K562 (cell line): ENCODE results near the gene RNASE8. TPM values are rescaled to one million over a fixed set of nuclear protein-coding genes. Genes with fewer than 3 reads are reported as not detected.
A peak's percentile ranks its signal among the peaks of the same experiment; 100 is the strongest.

Experiments used
- ARNT ChIP-seq, 2 experiments: fragments of 450-650 bp; IDR thresholded peaks; 2 replicates each; pipeline ENCODE4 v1.6.1; 2016; ENCODE audit warnings: mild to moderate bottlenecking in 1 of 2
- HDAC1 ChIP-seq, 2 experiments: fragments of 450-650 bp; IDR thresholded peaks; 2 replicates each; pipeline ENCODE4 v1.6.1; 2016 to 2017; ENCODE audit warnings: inconsistent platforms in 1 of 2, mild to moderate bottlenecking in 1 of 2, moderate library complexity in 1 of 2
- NR2C1 ChIP-seq, 2 experiments: fragments of 450-650 bp; IDR thresholded peaks; 2 replicates each; pipeline ENCODE4 v1.6.1; 2017; ENCODE audit warnings: mild to moderate bottlenecking in 2 of 2, antibody characterized with exemption in 1 of 2, inconsistent platforms in 1 of 2, missing compliant biosample characterization in 1 of 2, missing genetic modification characterization in 1 of 2
- SMARCA5 ChIP-seq: fragments of 450-650 bp; IDR thresholded peaks from 2 replicates; pipeline ENCODE4 v1.6.1; 2016
- TSC22D4 ChIP-seq: fragments of 450-650 bp; IDR thresholded peaks from 2 replicates; pipeline ENCODE4 v1.6.1; 2016; ENCODE audit warnings: missing genetic modification characterization, missing biosample characterization, control low read depth
- ZFP30 ChIP-seq: fragments of 250-450 bp; sonication (Bioruptor Pico); IDR thresholded peaks from 2 replicates; pipeline ENCODE4 v1.8.0; 2022; ENCODE audit warnings: moderate library complexity, mild to moderate bottlenecking, inconsistent platforms, borderline replicate concordance
- polyA plus RNA-seq, 8 experiments: library from polyadenylated mRNA; depleted of rRNA in 4 of 8; stranded (reverse) in 5 of 8; unstranded in 3 of 8; fragments of >200 nt; fragmentation: Nextera tagmentation in 2 of 8; fragmentation: Illumina TruSeq in 1 of 8; extraction: Ambion mirVana in 2 of 8; extraction: Trizol in 1 of 8; gene quantifications; 2 replicates each; pipeline versions ENCODE4 v1.2.1 to v1.2.3, GENCODE V29; 2011 to 2014; ENCODE audit warnings: inconsistent platforms in 1 of 8, missing spikeins in 1 of 8
- total RNA-seq, 7 experiments: library from RNA; depleted of rRNA in 6 of 7; stranded (reverse); fragments of >200 nt in 6 of 7; fragmentation: Illumina TruSeq in 2 of 7; extraction: Trizol in 2 of 7; gene quantifications; 2 replicates each; pipeline versions ENCODE4 v1.2.1 to v1.2.3, GENCODE V29; 2011 to 2021; ENCODE audit warnings: low replicate concordance in 1 of 7
- TF ChIP-seq, protein P1 (sequence below): fragments of 450-650 bp; IDR thresholded peaks from 2 replicates; pipeline ENCODE4 v1.6.1; 2016; ENCODE audit warnings: low read depth
- TF ChIP-seq, protein P2 (sequence below), 2 experiments: IDR thresholded peaks; 2 replicates each; pipeline ENCODE4 v1.6.1; 2011; ENCODE audit warnings: borderline replicate concordance in 1 of 2, control low read depth in 1 of 2, low read depth in 1 of 2, low read length in 1 of 2, mild to moderate bottlenecking in 1 of 2, mixed read lengths in 1 of 2, moderate library complexity in 1 of 2; ENCODE audit not compliant: insufficient read depth in 1 of 2, insufficient read length in 1 of 2, poor library complexity in 1 of 2, severe bottlenecking in 1 of 2; ENCODE audit errors: extremely low read depth in 1 of 2
- TF ChIP-seq, protein P3 (sequence below): sonication (generic); formaldehyde crosslinking; IDR thresholded peaks from 2 replicates; pipeline ENCODE4 v1.8.1; 2023; ENCODE audit warnings: mild to moderate bottlenecking, missing genetic modification reagents
- TF ChIP-seq, protein P4 (sequence below): fragments of 250-450 bp; sonication (Bioruptor Pico); IDR thresholded peaks from 2 replicates; pipeline ENCODE4 v1.5.0; 2021; ENCODE audit warnings: mild to moderate bottlenecking, moderate library complexity

The RNASE8 gene
- total and polyA plus RNA-seq, 9 of the 15 experiments (the other 6 are each of a cell fraction or from before 2014, with no cell fraction given), result not detected

DNA sequence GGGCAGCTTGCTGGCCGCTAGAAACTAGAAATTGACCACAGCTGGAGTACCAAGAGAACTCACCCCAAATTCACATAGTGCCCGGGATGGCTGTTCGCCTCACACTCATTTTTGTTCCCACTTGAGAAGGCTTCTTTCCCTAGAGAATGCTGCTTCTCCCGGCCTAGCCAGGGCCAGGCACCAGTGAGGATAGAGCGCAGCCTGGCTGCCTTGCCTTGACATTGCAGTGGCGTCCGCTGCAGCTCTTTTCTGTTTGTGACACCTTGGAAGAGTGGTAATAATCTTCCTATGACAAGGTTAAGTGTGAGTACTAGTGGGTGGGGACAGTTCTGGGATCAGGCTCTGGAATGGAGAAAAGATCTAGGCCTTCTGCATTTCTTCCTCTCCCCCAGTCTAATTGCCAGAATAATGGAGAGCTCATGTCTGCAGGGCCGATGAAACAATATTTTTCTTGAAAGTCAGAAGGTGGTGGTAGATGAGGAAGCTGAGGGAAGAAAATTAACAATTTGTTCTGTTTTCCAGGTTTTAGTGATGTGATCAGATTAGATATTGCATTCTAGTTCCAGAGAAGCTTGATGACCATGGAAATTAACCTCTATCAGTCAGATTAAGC lies 46.9 kb downstream of the RNASE8 start (continued):
- TF ChIP-seq, protein P1, sequence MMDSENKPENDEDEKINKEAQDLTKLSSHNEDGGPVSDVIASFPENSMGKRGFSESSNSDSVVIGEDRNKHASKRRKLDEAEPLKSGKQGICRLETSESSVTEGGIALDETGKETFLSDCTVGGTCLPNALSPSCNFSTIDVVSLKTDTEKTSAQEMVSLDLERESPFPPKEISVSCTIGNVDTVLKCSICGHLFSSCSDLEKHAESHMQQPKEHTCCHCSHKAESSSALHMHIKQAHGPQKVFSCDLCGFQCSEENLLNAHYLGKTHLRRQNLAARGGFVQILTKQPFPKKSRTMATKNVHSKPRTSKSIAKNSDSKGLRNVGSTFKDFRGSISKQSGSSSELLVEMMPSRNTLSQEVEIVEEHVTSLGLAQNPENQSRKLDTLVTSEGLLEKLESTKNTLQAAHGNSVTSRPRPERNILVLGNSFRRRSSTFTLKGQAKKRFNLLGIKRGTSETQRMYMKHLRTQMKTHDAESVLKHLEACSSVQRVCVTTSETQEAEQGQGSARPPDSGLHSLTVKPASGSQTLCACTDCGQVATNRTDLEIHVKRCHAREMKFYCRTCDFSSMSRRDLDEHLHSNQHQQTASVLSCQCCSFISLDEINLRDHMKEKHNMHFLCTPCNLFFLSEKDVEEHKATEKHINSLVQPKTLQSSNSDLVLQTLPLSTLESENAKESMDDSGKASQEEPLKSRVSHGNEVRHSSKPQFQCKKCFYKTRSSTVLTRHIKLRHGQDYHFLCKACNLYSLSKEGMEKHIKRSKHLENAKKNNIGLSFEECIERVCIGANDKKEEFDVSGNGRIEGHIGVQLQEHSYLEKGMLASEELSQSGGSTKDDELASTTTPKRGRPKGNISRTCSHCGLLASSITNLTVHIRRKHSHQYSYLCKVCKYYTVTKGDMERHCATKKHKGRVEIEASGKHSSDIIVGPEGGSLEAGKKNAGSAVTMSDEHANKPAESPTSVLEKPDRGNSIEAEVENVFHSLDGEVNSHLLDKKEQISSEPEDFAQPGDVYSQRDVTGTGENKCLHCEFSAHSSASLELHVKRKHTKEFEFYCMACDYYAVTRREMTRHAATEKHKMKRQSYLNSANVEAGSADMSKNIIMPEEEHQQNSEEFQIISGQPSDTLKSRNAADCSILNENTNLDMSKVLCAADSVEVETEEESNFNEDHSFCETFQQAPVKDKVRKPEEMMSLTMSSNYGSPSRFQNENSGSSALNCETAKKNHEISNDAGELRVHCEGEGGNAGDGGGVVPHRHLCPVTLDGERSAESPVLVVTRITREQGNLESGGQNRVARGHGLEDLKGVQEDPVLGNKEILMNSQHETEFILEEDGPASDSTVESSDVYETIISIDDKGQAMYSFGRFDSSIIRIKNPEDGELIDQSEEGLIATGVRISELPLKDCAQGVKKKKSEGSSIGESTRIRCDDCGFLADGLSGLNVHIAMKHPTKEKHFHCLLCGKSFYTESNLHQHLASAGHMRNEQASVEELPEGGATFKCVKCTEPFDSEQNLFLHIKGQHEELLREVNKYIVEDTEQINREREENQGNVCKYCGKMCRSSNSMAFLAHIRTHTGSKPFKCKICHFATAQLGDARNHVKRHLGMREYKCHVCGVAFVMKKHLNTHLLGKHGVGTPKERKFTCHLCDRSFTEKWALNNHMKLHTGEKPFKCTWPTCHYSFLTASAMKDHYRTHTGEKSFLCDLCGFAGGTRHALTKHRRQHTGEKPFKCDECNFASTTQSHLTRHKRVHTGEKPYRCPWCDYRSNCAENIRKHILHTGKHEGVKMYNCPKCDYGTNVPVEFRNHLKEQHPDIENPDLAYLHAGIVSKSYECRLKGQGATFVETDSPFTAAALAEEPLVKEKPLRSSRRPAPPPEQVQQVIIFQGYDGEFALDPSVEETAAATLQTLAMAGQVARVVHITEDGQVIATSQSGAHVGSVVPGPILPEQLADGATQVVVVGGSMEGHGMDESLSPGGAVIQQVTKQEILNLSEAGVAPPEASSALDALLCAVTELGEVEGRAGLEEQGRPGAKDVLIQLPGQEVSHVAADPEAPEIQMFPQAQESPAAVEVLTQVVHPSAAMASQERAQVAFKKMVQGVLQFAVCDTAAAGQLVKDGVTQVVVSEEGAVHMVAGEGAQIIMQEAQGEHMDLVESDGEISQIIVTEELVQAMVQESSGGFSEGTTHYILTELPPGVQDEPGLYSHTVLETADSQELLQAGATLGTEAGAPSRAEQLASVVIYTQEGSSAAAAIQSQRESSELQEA, result no peak
- TF ChIP-seq SMARCA5, result no peak
- TF ChIP-seq, protein P2, sequence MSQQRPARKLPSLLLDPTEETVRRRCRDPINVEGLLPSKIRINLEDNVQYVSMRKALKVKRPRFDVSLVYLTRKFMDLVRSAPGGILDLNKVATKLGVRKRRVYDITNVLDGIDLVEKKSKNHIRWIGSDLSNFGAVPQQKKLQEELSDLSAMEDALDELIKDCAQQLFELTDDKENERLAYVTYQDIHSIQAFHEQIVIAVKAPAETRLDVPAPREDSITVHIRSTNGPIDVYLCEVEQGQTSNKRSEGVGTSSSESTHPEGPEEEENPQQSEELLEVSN (IDR thresholded peaks at IDR 0.05; ENCODE audit: borderline replicate concordance in 1 of 2, extremely low read depth in 1 of 2, insufficient read depth in 1 of 2, insufficient read length in 1 of 2, low read depth in 1 of 2, low read length in 1 of 2, poor library complexity in 1 of 2, severe bottlenecking in 1 of 2), result no peak
- no peak for TF ChIP-seq TSC22D4 (tag)
- TF ChIP-seq, protein P3, sequence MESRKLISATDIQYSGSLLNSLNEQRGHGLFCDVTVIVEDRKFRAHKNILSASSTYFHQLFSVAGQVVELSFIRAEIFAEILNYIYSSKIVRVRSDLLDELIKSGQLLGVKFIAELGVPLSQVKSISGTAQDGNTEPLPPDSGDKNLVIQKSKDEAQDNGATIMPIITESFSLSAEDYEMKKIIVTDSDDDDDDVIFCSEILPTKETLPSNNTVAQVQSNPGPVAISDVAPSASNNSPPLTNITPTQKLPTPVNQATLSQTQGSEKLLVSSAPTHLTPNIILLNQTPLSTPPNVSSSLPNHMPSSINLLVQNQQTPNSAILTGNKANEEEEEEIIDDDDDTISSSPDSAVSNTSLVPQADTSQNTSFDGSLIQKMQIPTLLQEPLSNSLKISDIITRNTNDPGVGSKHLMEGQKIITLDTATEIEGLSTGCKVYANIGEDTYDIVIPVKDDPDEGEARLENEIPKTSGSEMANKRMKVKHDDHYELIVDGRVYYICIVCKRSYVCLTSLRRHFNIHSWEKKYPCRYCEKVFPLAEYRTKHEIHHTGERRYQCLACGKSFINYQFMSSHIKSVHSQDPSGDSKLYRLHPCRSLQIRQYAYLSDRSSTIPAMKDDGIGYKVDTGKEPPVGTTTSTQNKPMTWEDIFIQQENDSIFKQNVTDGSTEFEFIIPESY, result no peak
- 0 out of 4 replicates have a peak, but pooled peaks of 1 of the 2 experiments have one; percentile 4 for TF ChIP-seq HDAC1 (IDR thresholded peaks at IDR 0.05)
- TF ChIP-seq ZFP30 (CRISPR knock-in tag), result no peak
- no peak for TF ChIP-seq ARNT (IDR thresholded peaks at IDR 0.05)
- TF ChIP-seq, protein P4, sequence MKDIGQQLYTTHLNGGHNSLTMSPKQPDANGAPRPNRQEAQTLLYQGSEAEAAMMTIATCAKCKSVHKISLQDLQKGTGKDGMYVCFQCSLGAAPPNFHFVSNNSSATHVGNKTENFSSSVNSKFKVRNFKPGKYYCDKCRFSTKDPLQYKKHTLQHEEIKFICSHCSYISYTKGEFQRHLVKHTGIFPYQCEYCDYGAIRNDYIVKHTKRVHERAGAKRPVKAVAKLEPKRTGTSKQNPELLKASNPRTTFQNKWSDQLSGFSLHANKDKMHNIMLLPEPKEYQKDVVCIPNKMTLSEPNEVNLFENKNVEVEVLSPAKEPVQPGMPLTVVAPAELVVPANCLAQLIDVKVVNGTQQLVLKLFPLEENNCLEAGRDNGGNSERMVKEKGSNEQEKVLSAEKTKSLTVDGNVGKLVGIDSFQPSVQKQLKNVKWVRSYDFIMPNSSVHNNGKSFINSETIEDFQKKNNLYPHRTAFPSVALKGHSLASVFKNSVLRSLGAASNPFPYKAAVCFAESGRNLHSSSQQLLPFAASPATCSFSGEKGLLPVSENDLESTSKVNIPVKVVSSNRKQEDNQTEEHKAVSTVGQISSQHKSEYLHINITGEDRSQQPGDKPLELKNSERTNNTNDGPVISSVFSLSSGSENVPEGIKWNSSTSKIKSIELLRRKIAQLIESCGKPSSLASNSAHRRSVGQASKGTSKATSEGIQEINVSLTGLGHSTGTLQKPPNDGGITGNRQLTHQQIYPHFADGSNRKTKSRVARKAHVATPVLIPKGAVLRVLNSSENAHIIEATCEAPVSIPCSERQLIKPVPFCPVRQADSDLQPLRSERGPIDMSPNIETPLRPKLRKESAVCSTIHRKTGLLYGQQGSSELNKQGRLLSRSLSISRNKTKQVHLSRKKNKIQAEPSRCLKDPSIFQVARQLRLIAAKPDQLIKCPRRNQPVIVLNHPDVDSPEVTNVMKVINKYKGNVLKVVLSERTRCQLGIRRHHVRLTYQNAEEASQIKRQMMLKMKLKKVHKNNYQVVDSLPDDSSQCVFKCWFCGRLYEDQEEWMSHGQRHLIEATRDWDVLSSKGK (CRISPR knock-in tag), result no peak
- peak; percentile 63 for TF ChIP-seq NR2C1 (IDR thresholded peaks at IDR 0.05)
- TF ChIP-seq NR2C1 (tag; IDR thresholded peaks at IDR 0.05), result no peak
